Smooth muscle cell (in vitro differentiated cells): ENCODE measurements around the gene ARID1B. TPM values are rescaled to one million over a fixed set of nuclear protein-coding genes. Genes with fewer than 3 reads are reported as not detected.

Experiments used
- DNase-seq: peaks from one replicate; lab custom pipeline; 2025; ENCODE audit not compliant: unreplicated experiment; lab: John Stamatoyannopoulos, UW
- H2AFZ ChIP-seq: fragments of 200-600 bp; sonication (generic); 2 replicates; pipeline ENCODE4 v1.6.0; 2016; ENCODE audit warnings: antibody characterized with exemption, low read depth, mild to moderate bottlenecking
- H3F3A ChIP-seq: fragments of 200-600 bp; sonication (generic); 2 replicates; pipeline ENCODE4 v1.6.0; 2017; ENCODE audit warnings: antibody characterized with exemption, low read depth
- H3K27ac ChIP-seq: fragments of 200-600 bp; sonication (generic); 2 replicates; pipeline ENCODE4 v1.5.1; 2016; ENCODE audit warnings: low read depth, mild to moderate bottlenecking
- H3K27me3 ChIP-seq: fragments of 200-600 bp; sonication (generic); 2 replicates; pipeline ENCODE4 v1.6.1; 2016; ENCODE audit warnings: low read depth, mild to moderate bottlenecking
- H3K36me3 ChIP-seq: fragments of 200-600 bp; sonication (generic); 2 replicates; pipeline ENCODE4 v1.5.1; 2016; ENCODE audit warnings: low read depth
- H3K4me1 ChIP-seq: fragments of 200-600 bp; sonication (generic); 2 replicates; pipeline ENCODE4 v1.5.1; 2016; ENCODE audit warnings: low read depth
- H3K4me2 ChIP-seq: fragments of 200-600 bp; sonication (generic); 2 replicates; pipeline ENCODE4 v1.6.0; 2016; ENCODE audit warnings: mild to moderate bottlenecking
- H3K4me3 ChIP-seq: fragments of 200-600 bp; sonication (generic); 2 replicates; pipeline ENCODE4 v1.5.1; 2016; ENCODE audit warnings: mild to moderate bottlenecking
- H3K79me2 ChIP-seq: fragments of 200-600 bp; sonication (generic); 2 replicates; pipeline ENCODE4 v1.6.0; 2016; ENCODE audit warnings: low read depth, mild to moderate bottlenecking
- H3K9ac ChIP-seq: fragments of 200-600 bp; sonication (generic); 2 replicates; pipeline ENCODE4 v1.6.0; 2016; ENCODE audit warnings: low read depth
- H3K9me3 ChIP-seq: fragments of 200-600 bp; sonication (generic); replicated peaks from 2 replicates; pipeline ENCODE4 v1.5.1; 2016; ENCODE audit warnings: low read depth
- H4K20me1 ChIP-seq: fragments of 200-600 bp; sonication (generic); 2 replicates; pipeline ENCODE4 v1.6.0; 2016; ENCODE audit warnings: low read depth
- CTCF ChIP-seq: fragments of 200-600 bp; sonication (generic); IDR thresholded peaks from 2 replicates; pipeline ENCODE4 v1.5.1; 2017; ENCODE audit warnings: borderline replicate concordance, mild to moderate bottlenecking, antibody characterized with exemption; ENCODE audit not compliant: insufficient read depth, poor library complexity, severe bottlenecking
- WGBS: methylation state at CpG from one replicate; pipeline ENCODE4 v1.1.7; 2016; ENCODE audit warnings: low lambda C conversion rate; 5-methylcytosine and 5-hydroxymethylcytosine counted together
- polyA plus RNA-seq: library from polyadenylated mRNA; unstranded; fragments of >200 nt; fragmentation: Nextera tagmentation; extraction: Ambion mirVana; gene quantifications from 2 replicates; pipeline ENCODE4 v1.2.1, GENCODE V29; 2016
- total RNA-seq: library from RNA; depleted of rRNA; stranded (reverse); fragments of >200 nt; gene quantifications from 2 replicates; pipeline ENCODE4 v1.2.3, GENCODE V29; 2014

Gene ARID1B
- total and polyA plus RNA-seq, 2 experiments from 2014 or later = 30.1 to 65.4 TPM

GRCh38 chr6:156844089-156844488, 66.9 kb downstream of the ARID1B start:
- WGBS = 75% methylated on average over 3 of the region's 3 CpGs
- H4K20me1 ChIP-seq = peaks cover 100% of the 10 kb centered on the region

DNA sequence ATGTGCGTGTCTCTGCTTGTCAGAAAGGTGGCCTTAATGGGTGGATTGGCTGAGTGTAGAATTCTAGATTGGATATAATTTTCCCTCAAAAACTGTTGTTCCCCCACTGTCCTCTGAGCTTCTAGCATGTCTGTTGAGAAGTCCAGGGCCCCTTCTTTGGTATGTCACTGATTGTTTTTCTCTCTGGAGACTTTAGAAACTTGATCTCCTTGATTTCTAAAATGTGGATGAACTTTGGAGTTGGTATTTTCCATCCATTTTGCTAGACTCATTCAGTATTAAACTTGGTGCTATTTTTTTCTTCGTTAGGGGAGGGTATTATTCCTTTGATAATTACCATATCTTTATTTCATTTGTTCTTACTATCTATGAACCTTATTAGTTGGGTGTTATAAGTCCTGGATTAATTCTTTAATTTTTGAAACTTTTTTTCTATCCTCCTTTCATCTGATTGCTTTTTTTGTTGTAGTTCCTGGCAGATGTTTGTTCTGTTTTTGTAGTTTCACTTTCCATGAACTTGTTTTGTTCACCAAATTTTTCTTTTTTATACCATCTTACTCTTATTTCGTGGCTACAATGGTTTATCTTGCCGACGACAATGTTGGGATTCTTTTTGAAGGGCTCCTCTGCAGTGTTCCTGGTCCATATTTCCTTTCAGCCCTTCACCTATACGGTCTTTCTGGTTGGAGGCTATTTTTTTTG, 68.4 kb downstream of the ARID1B start:
- H3K4me1 ChIP-seq = peaks cover 23% of the 10 kb centered on the region
- 96% methylated on average over 6 of the region's 6 CpGs for WGBS
- no peaks in the 10 kb centered on the region for H3K36me3 ChIP-seq
- no peak overlapping the region for H3K9ac ChIP-seq
- no peaks in the 10 kb centered on the region for H3K27me3 ChIP-seq
- H2AFZ ChIP-seq = no peak overlapping the region
- peaks cover 100% of the 10 kb centered on the region for H3K79me2 ChIP-seq
- no peak overlapping the region for H3K4me3 ChIP-seq
- no peak overlapping the region for H3K27ac ChIP-seq
- peaks cover 100% of the 10 kb centered on the region for H4K20me1 ChIP-seq
- H3K9me3 ChIP-seq = no peaks in the 10 kb centered on the region
- no peak for DNase-seq
- H3F3A ChIP-seq = peaks cover 4% of the 10 kb centered on the region
- no peak overlapping the region for H3K4me2 ChIP-seq
- no peak for TF ChIP-seq CTCF

More at GRCh38 chr6:156844089-156844488, 66.9 kb downstream of the ARID1B start:
- TF ChIP-seq CTCF = no peak
- Histone ChIP-seq H3K4me2 (no peak overlapping the region), H3K4me3 (no peak overlapping the region), H3F3A (peaks cover 10% of the 10 kb centered on the region), H3K79me2 (peaks cover 99% of the 10 kb centered on the region), H3K36me3 (no peaks in the 10 kb centered on the region), H3K4me1 (peaks cover 35% of the 10 kb centered on the region), H2AFZ (no peak overlapping the region), H3K9ac (no peak overlapping the region), H3K27ac (no peak overlapping the region), H3K9me3 (no peaks in the 10 kb centered on the region), H3K27me3 (no peaks in the 10 kb centered on the region)
- no peak for DNase-seq

DNA sequence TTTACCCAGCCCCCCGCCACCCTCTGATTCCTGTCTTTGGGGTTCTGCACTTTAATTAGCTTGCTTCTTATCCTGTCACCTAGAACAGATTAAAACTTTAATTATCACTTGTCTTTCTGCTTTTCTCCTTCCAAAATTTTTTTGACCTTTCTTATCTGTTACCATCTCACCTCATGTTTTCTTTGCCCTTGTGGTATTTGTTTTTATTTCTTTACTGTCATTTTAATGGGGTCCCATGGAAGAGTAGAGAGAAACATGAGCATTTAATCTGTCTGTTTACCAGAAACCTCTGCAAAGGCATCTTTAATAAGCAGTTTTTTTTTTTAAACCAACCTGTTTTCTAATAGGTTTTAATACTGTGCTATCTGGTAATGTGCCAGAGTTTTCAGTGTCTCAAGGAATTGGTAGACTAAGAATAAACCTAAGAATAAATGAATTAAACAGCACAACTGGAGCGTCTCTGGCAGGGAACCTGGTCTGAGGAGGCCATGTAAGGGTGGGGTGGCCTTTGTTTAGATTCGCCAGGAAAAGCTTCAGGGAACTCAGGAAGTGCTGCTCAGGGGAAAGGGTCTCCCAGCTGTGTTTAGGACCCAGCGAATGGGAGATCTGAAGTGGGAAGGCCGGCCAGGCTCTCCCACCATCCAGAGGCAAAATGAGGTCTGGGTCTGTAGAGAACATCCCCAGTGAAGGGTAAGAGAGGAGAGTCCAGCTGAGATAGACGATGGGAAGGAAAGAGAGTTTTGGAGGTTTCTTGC, 69.8 kb downstream of the ARID1B start:
- Histone ChIP-seq H3K9ac (no peak overlapping the region), H3K36me3 (no peaks in the 10 kb centered on the region), H3K79me2 (peaks cover 100% of the 10 kb centered on the region), H3K4me1 (peaks cover 23% of the 10 kb centered on the region), H3K4me2 (no peak overlapping the region), H2AFZ (no peak overlapping the region), H3K9me3 (no peaks in the 10 kb centered on the region), H4K20me1 (peaks cover 100% of the 10 kb centered on the region), H3K27ac (no peak overlapping the region), H3K27me3 (no peaks in the 10 kb centered on the region), H3F3A (no peaks in the 10 kb centered on the region), H3K4me3 (no peak overlapping the region)
- no peak for TF ChIP-seq CTCF
- 75% methylated on average over 6 of the region's 6 CpGs for WGBS
- DNase-seq = no peak
